NCI-H446 treated with DMSO at 0.1 percent for 48 hours (cell line): ENCODE results near the gene CES5A.
"Not testable (repeated sequence)": the region's sequence is repeated elsewhere in the genome, so short reads cannot be mapped to it uniquely, and the experiment has no call there.

Experiments
- DNase-seq: peaks from one replicate; lab custom pipeline; 2025; lab: John Stamatoyannopoulos, UW

The CES5A gene

DNA sequence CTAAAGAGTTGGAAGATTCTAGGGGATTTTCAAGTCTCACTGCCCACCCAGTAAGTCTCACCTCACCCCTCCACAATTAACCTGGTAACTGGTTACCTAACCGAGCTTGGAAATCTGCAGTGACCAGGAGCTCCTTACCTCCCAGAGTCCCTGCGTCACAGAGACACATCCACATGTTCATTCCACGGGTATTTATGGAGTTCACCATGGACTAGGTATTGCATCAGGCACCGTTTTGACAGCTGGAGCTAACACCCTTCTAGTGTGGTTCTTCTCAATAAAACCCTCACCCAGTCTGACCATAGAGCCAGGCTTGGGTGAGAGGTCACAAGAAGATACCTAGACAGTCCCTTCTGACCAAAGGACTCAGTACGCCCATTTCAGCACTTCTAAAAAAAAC, 2.1 kb downstream of the CES5A start:
- no peak for DNase-seq

DNA sequence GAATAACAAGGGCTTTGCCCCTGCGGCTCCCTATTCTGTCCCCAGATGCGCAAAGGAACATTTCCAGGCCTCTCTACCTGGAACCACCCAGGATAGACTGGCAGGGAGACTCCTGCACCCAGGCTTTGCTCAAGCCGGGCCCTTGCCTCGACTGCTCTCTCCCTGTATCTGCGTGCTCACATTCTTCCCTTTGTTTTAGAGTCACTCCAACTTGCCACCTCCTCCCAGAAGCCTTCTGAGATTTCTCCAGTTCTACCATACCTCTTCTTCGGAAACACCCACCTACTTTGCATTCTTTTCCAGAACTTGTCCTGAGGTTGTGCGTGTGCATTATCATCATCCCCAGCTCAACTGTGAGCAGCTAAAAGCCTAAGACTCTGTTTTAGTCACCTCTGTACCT, 3.0 kb downstream of the CES5A start:
- no peak for DNase-seq

DNA sequence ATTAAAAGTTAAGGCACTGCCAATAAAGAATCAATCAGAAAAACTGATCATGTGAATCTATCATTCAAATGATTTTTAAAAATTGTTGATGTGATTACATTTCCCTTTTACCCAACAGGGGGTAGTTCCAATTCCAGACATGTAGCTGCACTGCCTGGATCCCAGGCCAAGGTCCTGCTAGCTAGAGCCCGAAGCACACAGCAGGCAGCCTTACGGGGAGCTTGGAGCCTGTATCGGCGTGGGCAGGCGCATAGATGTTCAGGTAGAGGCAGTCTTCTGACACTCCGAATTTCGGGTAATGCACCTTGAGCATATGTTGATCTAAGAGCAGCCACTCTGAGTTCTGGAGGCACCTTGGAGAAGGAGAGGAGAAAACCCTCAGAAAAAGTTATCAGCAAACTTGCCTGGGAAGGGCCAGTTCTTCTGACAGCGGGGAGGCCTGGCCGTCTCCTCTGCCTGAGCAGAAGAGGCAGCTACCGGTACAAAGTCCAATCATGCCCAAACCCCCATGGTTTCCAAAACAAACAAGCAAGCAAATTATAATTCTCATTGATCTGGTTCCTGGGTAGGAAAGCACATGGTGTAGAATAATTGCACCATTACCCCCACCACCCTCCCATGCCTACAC, 3.6 kb downstream of the CES5A start:
- DNase-seq: no peak

DNA sequence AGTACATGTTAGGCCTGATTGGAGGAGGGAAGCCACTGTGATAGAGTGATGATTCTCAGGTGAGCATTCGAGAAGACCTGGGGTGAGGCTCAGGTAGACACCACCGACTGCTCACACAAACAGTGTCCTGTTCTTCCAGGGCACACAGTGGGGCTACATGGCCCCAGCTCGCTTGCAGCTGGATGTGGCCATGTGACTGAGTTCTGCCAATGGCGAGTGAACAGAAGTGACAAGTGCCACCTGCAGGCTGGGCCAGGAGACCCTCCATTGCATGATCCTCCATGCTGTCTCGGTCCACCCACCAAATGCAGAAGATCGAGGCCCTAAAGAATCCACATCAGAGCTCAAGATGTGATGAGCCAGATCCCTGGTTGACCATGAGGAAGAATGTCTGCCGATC, 6.2 kb downstream of the CES5A start:
- DNase-seq: no peak

DNA sequence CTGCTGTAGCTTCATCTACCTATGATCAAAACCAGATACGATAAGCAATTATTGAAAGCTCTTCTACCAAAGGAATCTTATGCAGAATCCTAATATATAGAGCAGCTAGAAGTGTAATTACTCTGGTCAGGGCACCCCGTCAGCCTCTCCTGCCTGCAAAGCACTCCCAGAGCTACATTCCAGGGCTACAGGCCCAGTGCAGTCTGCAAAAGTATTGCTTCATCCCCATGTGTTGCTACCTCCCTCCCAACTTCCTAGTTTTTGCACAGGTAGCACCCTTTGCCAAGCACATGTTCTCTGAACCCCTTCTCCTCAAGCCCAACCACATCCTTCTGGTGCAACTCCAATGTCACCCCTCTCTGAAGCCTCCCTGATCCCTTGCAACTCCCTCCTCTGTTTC, 7.0 kb downstream of the CES5A start:
- DNase-seq: no peak

DNA sequence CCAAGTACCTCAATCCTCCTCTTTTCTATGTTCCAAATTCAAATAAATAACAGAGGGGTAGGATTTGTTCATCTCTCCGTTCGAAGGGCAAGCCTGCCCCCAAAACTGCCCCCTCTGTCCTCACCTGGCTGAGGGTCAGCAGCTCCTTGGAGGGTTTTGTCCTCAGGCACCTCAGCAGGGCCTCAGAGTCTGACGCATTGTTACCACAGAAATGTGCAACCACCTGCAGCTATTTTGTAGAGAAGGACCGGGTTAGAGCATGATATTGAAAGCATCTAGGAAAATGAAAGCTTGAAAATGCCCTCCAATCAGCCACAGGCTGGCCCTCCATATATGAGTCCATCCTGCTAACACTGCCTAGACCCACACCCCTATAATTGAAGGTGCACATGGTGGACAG, 13.9 kb downstream of the CES5A start:
- DNase-seq: no peak

DNA sequence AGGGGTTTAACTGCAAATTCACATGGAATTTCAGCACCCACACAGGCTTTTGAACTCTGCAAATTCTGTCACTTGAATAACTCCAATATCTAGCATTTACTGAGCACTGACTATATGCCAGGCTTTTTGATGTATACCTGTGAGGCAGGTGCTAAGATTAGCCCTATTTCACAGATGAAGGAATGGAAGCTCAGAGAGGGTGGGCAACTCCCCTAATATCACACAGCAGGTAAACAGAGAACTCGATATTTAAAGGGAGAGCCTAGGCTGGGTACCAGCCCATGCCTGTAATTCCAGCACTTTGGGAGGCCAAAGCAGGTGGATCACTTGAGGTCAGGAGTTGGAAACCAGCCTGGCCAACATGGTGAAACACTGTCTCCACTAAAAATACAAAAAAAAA, 17.5 kb downstream of the CES5A start:
- DNase-seq: not testable (repeated sequence)

DNA sequence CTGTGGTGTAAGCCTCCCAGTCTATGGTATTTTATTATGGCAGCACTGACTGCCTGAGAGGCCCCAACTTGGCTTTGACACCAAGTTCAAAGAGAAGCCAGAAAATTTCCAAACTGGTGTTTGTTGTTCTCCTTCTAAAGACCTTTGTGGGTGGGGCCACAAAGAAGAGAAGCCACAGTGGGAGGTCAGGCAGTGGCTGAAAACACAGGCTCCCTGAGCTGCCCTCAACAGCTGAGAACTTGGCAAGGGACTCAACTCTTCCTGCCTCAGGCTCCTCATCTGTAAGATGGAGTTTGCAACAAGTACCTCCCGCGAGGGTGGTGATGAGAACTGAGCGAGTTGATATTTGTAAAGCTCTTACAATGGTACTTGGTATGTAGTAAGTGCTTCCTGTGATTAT, 18.2 kb downstream of the CES5A start:
- DNase-seq: no peak

DNA sequence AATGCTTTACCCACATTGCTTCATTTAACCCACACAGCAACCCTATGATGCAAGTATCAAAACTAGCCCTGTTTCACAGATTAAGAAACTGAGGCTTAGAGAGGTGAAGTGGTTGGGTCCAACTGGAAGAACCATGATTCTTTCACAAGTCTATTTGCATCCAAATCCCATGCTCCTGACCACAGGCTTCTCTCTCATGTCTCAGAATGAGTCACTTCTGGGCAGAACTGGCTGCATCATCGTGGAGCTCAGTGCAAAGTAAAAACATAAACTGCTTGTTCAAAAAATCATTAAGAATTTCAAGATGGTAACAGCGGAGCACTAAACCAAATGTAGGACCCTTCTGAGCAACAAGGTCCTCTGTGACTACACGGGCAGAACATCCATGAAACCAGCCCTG, 22.1 kb downstream of the CES5A start:
- no peak for DNase-seq

DNA sequence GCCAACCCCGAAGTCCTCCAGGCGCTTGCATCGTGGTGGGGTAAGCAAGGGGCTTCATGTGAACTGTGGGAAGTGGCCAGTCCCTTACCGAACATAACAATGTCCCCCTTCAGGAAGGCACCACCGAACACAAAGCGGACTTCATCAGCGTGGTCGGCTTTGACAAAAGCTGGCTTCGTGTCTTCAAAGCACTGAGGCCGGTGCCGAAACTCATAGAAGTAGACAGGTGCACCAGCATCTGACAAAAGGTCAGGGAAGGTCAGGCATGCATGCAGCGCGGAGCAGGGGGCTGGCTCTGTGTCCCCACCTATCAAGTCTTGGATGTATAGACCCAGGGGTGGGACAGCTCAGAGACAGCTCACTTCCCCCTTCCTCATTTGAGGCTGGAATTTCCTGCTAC, 25.6 kb downstream of the CES5A start:
- no peak for DNase-seq

DNA sequence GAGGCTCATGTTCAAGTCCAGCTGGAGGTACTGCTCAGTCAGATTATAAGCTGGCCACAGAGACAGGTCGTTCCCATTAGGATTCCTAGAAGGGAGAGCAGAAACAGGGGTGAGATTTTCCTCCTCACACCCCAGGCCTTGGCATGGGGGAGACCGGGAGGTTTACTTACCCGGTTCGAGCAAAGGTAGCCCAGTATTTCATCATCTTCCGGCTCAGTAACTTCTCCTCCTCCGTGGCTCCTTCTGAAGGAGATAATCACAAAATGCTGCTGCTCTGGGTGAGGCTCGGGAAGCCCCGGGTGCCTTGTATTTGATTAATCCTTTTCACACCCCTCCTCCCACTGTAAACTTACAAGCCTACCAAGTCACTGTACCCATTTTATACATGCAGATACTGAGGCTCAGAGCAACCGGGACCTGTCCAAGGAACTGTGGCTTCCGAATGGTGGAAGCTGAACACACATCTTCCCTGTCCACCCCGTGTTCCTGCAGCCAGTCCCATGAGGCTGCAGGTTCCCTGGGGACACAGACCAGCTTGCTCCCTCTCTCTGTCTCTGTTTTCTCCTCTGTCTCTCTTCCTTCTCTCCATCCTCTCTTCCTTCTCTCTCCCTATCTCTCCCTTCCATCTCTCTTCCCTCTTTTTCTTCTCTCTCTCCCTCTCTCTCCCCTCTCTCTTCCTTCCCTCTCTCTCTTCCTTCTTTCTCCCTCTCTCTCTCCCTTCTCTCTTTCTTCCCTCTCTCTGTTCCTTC, 28.4 kb downstream of the CES5A start:
- no peak for DNase-seq

DNA sequence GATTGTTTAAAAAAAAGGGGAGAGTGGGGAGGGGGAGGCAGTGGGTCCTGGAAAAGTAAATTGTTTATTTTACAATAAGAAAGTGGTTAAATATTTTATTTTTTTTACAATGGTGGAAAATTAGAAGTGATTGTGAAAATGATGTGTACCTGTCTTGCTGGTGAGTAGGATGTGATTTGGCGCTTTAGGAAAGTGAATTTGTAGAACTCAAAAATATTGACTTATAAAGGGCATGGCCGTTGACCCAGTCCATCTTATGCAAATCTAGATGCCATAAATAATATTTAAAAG, 32.1 kb downstream of the CES5A start:
- DNase-seq: no peak

DNA sequence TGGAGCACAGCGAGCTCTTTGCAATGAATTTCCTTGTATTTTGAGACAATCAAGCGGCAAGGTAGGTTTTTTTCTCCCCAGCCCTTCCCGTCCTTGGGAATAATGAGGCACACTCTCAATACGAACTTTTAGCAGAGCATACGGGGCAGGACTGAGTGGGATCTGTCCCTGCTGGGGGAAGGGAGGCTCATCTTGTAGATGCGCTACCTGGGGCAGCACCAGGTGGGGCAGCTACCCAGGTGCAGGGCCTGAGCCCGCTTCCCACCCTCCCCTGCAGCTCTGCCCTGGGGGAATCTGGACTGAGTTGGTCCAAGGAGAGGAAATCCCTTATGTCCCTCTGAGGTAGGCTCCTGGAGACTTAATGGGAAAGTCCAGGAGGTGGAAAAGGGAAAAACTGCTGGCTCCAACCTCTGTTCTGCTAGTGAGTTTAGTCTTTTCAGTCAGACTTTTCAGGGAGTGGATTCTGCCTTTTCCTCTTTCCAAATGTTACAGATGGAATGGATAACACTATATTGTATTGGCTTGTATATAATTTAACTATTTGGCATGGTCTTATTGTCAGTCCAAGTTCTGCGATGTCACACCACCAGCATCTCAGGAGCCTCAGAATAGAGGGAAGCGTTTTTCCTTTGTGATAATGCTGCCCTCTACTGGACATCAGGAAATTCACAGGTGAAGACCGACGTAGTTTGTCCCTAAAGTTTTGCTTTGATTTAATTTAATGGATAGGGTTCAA, 32.6 kb downstream of the CES5A start:
- no peak for DNase-seq

DNA sequence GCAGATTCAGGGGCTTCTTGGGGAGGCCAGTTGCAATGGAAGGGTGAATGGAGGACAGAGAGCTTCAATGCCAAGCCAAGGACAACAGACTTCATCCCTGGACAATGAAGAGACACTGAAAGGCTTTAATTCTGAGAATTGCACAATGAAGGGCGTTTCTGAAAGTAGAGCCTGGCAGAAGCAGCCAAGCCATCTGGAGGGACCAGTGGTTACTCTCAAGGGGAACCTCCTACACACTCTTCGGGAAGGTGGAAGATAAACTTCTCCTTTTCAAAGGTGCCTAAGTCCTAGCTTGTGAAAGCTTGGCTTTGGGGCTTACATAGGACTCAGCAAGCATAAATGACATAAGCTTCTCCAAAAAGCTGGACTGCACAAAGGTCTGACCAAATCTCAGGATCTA, 36.1 kb downstream of the CES5A start:
- DNase-seq: no peak

DNA sequence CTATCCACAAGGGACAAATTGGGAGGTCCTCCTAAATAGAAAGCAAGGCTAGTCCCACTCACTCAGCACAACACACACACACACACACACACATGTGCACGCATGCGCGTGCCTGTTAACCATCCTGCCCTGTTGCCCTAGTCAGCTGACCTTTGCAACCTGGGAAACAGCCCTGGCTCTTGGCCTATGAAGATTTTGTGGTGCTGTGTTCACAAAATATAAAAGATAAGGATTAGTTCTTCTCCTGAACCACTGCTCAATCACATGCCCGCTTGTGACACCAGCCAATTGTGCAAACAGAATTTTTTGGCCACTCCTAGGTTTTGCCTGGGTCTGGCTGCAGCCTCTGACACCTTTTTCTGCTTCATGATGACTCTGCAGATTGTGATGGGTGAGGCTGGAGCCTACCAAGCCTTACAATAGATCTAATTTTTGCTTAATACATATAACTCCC, 39.0 kb downstream of the CES5A start:
- no peak for DNase-seq

DNA sequence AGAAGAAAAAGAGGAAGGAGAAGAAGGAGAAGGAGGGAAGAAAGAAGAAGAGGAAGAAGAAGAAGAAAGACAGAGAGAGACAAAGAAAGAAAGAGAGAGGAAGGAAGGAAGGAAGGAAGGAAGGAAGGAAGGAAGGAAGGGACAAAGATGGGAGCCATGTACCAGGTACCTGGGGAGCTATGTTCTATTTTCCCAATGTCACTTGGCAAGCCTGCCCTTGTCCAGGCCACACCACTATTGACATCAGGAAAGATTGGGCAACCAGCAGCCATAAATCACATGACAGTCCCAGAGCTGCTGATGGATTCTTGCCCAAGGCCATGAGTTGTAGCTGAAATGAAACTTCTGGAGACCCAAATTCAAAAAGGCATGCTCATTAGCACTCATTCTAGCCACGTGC, 39.6 kb downstream of the CES5A start:
- DNase-seq: no peak

DNA sequence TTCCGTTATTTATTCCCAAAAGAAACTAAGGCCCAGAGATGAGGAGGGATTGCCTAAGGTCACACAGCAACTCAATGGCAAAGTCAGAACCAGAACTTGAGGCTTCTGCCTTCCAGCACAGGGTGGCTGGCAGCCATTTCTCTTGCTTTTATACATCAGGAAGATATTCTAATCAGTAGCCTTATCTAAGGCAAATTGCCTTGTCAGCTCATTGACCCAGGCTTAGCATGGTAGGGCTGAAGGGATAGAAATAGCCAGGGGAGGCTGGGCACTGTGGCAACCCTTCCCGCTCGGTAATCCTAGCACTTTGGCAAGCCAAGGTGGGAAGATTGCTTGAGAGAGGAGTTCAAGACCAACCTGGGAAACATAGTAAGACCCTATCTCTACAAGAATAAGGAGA, 40.0 kb downstream of the CES5A start:
- not testable (repeated sequence) for DNase-seq

DNA sequence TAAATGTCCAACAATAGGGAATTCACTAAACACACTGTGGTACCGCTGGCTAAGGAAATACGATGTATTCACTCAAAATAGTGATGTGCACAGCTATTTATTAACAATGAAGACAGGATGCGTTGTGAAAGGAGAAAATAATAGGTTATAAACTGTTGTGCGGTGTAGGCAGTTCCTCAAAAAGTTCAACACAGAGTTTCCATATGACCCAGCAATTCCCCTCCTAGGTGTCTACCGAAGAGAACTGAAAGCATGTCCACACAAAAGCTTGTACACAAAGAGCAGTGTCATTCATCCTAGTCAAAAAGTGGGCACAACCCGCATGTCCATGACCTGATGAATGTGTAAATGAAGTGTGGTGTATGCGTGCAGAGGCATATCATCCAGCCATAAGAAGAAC, 41.1 kb downstream of the CES5A start:
- no peak for DNase-seq

DNA sequence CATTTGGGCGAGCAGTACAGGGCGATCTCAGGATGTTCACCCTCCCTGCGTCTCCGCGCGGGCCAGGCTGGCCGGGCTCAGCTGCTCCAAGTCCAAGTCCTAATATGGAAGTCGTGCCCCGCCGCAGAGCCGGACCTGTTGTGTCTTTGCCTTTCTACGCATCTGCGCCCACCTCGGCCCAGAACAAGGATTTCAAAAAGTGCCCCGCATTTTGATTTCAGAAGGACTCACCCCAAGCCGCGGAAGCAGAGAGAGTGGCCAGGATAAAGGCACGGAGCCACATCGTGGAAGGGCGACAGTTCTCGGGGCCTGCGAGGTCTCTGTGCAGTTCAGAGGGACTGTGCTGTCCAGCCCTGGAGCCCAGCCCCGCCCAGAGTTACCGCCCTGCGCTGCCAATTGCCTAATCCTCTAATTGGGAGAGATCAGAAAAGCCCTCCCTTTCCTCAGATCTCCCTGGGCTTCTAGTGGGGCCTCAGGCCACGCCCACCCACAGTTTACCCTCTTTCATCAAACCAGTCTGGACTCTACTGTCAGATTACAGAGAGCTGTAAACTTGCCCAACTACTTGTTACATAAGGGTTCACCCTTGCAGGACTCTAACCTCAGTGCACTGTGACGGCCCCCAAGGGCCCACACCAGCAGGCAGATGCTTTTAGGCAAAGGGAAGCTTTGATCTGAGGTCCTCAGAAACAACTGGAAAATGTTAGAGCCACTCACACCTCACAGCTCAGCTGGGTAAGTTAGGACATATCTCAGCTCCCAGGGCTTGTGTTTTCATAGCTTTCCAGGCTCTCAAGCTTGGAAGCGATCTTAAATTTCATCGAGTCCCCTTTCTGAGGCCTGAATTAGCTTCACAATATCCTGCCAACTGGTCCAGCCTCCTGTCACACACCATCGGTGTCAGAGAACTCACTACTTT, 42.1 kb downstream of the CES5A start, which contains the start of gene CES1:
CES1 (minus strand) TSS at position 324 of the 919 bp plus-strand sequence; CDS start at position 283, 41 bp downstream.
- DNase-seq: no peak

DNA sequence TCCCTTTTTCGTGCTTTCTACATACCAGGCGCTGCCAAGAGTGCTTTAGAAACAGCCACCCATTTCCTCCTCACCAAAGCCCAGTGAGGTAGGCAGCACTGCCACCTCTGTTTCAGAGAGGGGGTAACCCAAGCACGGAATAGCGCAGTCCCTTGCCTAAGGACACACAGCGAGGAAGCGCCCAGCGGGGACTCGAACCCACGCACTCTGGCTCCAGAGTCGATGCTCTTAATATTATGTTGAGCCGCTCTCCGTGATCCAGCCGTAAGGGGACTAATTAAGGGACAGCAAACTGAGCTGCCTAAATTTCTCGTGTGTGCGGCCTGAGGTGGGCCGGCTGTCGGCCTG, 42.8 kb downstream of the CES5A start:
- no peak for DNase-seq

DNA sequence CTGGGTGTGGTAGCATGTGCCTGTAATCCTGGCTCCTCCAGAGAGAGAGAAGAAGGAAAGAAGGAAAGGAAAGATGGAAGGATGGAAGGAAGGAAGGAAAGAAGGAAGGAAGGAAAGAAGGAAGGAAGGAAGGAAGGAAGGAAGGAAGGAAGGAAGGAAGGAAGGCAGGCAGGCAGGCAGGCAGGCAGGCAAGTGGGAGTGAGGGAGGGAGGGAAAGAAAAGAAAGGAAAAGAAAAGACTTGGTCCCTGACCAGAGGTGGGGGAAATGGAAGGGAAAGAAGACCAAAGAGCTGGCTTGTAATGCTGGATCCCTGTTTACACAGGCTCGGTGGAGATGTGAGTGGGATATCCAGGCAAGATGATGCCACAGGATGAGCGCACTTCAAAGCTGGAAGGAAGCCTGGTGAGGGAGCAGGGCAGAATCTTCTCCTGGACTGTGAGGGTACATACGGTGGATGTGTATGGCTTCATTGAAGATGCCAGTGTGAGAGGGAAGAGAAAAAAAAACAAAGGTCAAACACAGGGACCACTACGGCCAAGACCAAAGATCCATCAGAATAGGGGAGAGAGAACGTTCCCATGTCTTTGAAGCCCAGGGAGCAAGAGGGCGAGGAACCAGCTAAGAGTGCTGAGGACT, 44.4 kb downstream of the CES5A start:
- DNase-seq: no peak

DNA sequence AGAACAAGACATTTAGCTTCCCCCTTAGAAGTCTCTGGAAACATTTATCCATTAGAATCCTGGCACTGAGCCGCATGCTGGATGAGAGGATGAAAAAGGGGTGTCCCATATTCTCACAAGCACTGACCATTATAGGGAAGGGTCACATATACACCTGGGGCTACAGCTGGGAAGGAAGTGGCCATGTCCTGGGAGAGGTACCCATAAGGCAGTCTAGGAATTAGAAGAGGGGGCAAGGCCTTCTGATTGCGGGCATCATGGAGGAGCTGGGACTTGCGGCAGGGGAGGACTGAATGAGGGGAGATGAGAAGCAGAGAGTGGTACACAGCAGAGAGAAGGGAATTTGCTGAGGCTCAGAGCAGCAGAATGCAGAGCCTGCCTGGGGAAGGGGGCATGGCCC, 45.9 kb downstream of the CES5A start:
- not testable (repeated sequence) for DNase-seq
